Epithelial cell of umbilical artery (primary cell): Measurements from ENCODE around the gene TRIO. TPM values are rescaled to one million over a fixed set of nuclear protein-coding genes. Genes with fewer than 3 reads are reported as not detected.

Experiments used
- total RNA-seq: library from RNA; depleted of rRNA; stranded (reverse); fragments of >200 nt; gene quantifications from 2 replicates; pipeline ENCODE4 v1.2.3, GENCODE V29; 2014

TRIO gene
- total RNA-seq, result 126 and 129 TPM in 2 replicates

DNA sequence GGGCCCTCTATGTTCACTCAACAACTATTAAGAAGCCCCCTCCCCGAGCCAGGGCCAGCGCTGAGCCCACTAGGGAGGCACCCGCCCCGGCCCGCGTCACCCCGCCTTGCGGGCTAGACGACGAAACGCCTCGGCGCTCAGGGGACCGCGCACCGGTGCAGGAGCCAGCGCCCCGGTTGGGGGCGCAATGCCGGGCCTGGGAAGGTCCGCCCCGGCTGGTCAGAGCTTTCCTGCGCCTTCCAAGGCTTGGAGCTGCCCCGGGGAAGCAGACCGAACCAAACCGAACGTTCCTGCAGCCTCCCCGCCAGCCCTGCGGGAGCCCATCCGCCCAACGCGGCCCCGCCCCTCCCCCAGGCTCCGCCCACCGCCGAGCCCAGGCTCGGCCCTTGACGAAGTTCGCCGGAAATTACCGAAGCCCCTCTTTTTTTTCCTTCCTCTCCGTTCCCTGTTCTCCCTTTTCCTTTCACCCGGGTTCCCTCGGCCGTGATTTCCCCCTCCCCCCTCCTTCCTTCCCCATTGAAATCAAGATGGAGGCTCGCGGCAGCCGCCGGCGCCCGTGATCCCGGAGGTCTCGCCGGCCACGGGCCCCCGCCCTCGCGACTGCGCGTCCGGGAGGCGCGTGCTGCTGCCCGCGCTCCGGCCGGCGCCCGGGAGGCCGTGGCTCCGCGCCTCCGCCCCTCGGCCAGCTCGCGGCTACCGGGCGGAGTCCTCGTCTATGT, at the start of gene TRIO:
TSS of gene TRIO (plus strand) at position 516 of the 719 bp plus-strand sequence. CDS start 384 bp downstream, outside the sequence.

Other genes starting within 250 kb of the TRIO start
- 0.15 and 0.32 TPM in 2 replicates for gene DNAH5, start 198.7 kb upstream of the TRIO start, total RNA-seq